Testis (tissue), 3 donors: ENCODE measurements around the gene ARAP1. TPM values are rescaled to one million over a fixed set of nuclear protein-coding genes. Genes with fewer than 3 reads are reported as not detected.
A peak's percentile ranks its signal among the peaks of the same experiment; 100 is the strongest.

ENCODE experiments used
- DNase-seq: peaks from one replicate; pipeline ENCODE4 v3.0.0-alpha.2; 2019
- H3K27ac ChIP-seq, 2 donors: fragments of 200-600 bp; sonication (generic); one replicate each; pipeline ENCODE4 v1.5.1; 2019
- H3K27me3 ChIP-seq: fragments of 200-600 bp; sonication (generic); one replicate; pipeline ENCODE4 v1.5.1; 2019
- H3K36me3 ChIP-seq: fragments of 200-600 bp; sonication (generic); one replicate; pipeline ENCODE4 v1.5.1; 2017; ENCODE audit warnings: low read depth; ENCODE audit errors: missing control alignments
- H3K4me1 ChIP-seq: fragments of 200-600 bp; sonication (generic); one replicate; pipeline ENCODE4 v1.5.1; 2019
- H3K4me3 ChIP-seq, 2 donors: fragments of 200-600 bp; sonication (generic); one replicate each; pipeline ENCODE4 v1.5.1; 2017 to 2019
- H3K9me3 ChIP-seq: fragments of 200-600 bp; sonication (generic); one replicate; pipeline ENCODE4 v1.5.1; 2017
- POLR2A ChIP-seq: fragments of 450-650 bp; IDR thresholded peaks from one replicate; pipeline ENCODE4 v1.6.1; 2017; ENCODE audit warnings: antibody characterized with exemption, mild to moderate bottlenecking, moderate library complexity
- WGBS, 2 donors: methylation state at CpG; one replicate each; pipeline ENCODE4 v1.1.5; 2018; 5-methylcytosine and 5-hydroxymethylcytosine counted together
- intact Hi-C: fragments of 100-400 bp; cut with DNase I; formaldehyde crosslinking; loops from one replicate; pipeline ENCODE4 v1.15.1; 2023; ENCODE audit warnings: low total_unique reads
- polyA plus RNA-seq: library from polyadenylated mRNA; stranded (reverse); fragments of 350-450 nt; fragmentation: Illumina TruSeq; extraction: RNeasy Lipid Tissue Mini Kit (QIAGEN cat#74804); gene quantifications from one replicate; pipeline ENCODE4 v1.2.3, GENCODE V29; 2014; ENCODE audit warnings: low read depth, low replicate concordance; ENCODE audit not compliant: insufficient read depth
- total RNA-seq, 2 donors: library from RNA; depleted of rRNA; stranded (reverse); fragments of >200 nt; gene quantifications; one replicate each; pipeline ENCODE4 v1.2.3, GENCODE V29; 2016
- TF ChIP-seq, protein P1 (sequence below), 3 experiments: fragments of 450-650 bp in 2 of 3; fragments of 200-600 bp in 1 of 3; sonication (generic) in 1 of 3; IDR thresholded peaks; one replicate each; pipeline ENCODE4 v1.5.1; 2016 to 2019; ENCODE audit warnings: antibody characterized with exemption in 3 of 3, mild to moderate bottlenecking in 2 of 3, moderate library complexity in 1 of 3

Gene ARAP1
- total and polyA plus RNA-seq, 3 donors from 2014 or later, result 46.9 to 88.3 (median 65.2) TPM

DNA sequence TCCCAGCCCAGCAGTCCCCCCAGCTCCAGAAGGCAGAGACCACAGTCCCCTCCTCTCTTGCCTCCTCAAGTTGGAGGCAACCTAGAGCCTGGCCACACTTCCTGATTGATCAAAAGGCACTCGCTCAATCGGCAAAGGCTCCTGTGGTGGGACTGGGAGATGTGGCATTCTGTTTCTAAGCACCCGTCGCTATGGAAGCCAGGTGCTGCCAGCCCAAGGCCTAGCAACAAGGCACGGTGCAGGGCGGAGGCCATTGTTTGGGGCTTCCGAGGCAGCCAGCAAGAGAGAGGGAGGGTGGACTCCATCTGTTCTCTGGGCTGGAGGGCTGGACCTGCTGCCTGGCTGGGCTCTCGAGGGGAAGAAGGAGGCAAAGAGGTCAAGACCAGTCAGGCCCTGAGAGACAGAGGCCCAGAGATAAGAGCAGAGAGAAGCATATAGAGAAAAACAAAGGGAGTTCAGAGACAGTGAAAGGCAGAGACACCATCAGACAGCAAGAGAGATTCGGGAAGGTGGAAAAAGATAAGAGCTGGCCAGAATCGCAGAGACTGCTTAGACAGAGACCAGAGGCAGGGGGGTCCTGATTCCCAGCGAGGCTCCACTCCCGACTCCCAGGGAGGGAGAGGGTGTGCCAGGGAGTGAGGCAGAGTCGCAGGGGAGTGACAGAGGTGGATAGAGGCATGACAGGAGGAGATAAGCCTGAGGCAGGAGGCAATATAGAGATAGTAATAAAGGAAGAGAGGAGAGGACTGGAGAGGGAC, 99.2 kb downstream of the ARAP1 start:
- no peaks in the 10 kb centered on the region for H3K36me3 ChIP-seq
- no peak overlapping the region for H3K27ac ChIP-seq
- no peaks in the 10 kb centered on the region for H3K27me3 ChIP-seq
- H3K9me3 ChIP-seq, result no peaks in the 10 kb centered on the region
- H3K4me3 ChIP-seq, result no peak overlapping the region
- no peak for TF ChIP-seq POLR2A
- TF ChIP-seq, protein P1, sequence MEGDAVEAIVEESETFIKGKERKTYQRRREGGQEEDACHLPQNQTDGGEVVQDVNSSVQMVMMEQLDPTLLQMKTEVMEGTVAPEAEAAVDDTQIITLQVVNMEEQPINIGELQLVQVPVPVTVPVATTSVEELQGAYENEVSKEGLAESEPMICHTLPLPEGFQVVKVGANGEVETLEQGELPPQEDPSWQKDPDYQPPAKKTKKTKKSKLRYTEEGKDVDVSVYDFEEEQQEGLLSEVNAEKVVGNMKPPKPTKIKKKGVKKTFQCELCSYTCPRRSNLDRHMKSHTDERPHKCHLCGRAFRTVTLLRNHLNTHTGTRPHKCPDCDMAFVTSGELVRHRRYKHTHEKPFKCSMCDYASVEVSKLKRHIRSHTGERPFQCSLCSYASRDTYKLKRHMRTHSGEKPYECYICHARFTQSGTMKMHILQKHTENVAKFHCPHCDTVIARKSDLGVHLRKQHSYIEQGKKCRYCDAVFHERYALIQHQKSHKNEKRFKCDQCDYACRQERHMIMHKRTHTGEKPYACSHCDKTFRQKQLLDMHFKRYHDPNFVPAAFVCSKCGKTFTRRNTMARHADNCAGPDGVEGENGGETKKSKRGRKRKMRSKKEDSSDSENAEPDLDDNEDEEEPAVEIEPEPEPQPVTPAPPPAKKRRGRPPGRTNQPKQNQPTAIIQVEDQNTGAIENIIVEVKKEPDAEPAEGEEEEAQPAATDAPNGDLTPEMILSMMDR (IDR thresholded peaks at IDR 0.05), result no peak
- H3K4me1 ChIP-seq, result no peaks in the 10 kb centered on the region
- intact Hi-C loops, result loop anchor here (10.0 kb wide), 1 partner anchor 188 kb away; no protein-coding TSS in a partner anchor
- peak; percentile 17 for DNase-seq
- WGBS, 2 donors, result 54 to 58% methylated on average over 7 to 13 of the region's 13 CpGs

DNA sequence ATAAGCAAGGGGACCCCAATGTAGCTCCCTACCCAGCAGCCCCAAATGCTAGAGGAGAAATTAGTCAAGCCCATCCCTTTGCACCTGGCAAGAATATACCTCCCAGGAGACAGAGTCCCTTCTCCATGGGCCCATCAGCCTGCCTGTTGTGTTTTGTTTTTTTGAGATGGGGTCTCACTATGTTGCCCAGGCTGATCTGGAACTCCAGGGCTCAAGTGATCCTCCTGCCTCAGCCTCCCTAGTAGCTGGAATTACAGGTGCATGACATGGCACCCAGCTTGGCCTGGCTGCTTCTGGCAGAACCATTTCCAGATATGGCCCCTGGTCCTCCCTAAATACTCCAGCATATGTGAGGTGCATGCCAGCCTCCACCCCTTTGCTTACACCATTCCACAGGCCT, 100.1 kb downstream of the ARAP1 start:
- Histone ChIP-seq H3K4me3 (no peak overlapping the region), H3K27me3 (no peaks in the 10 kb centered on the region), H3K4me1 (no peaks in the 10 kb centered on the region), H3K27ac (no peak overlapping the region), H3K9me3 (no peaks in the 10 kb centered on the region), H3K36me3 (no peaks in the 10 kb centered on the region)
- no peak for TF ChIP-seq POLR2A
- TF ChIP-seq, protein P1 (IDR thresholded peaks at IDR 0.05), result no peak
- intact Hi-C loops, result loop anchor here (10.0 kb wide), 1 partner anchor 187 kb away; no protein-coding TSS in a partner anchor
- DNase-seq, result no peak

DNA sequence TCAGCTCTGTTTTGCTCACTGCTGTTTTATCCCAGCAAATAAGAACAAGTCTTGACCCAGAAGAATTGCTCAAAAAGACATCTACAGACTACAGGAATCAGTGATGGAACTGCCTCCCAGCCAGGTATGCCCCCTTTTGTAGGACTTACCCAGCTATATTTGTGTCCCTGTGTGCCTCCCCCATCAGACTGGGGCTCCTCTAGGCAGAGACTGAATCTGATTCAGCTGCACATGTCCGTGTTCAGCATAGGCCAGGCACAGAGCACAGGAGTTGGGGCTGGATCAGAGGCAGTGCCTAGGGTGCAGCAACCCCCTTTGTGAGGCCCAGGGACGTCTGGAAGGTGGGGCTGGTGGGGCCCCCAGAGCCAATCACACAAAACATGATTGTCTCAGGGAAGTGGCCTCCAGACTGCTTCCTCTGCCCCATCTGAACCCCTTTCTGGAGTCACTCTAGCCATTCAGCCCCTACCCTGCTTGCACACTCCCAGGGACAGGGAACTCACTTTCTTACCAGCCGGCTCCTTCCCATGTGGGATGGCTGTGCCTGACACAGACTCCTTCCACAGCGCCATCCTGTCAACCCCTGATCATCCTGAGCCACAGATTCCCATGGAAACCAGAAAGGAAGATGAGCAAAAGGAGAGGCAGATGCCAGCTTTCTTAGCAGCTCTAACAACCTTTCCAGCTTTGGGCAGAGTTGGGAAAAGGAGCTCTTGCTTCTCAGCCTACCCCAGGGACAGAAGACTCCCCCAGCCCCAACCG, 102.8 kb downstream of the ARAP1 start:
- H3K36me3 ChIP-seq, result no peaks in the 10 kb centered on the region
- no peak overlapping the region for H3K27ac ChIP-seq
- no peaks in the 10 kb centered on the region for H3K27me3 ChIP-seq
- DNase-seq, result no peak
- 83 to 85% methylated on average over 4 to 5 of the region's 5 CpGs for WGBS, 2 donors
- H3K4me1 ChIP-seq, result no peaks in the 10 kb centered on the region
- no peaks in the 10 kb centered on the region for H3K9me3 ChIP-seq
- TF ChIP-seq POLR2A, result no peak
- TF ChIP-seq, protein P1 (IDR thresholded peaks at IDR 0.05), result no peak
- intact Hi-C loops, result no loop called here
- H3K4me3 ChIP-seq, result no peak overlapping the region

DNA sequence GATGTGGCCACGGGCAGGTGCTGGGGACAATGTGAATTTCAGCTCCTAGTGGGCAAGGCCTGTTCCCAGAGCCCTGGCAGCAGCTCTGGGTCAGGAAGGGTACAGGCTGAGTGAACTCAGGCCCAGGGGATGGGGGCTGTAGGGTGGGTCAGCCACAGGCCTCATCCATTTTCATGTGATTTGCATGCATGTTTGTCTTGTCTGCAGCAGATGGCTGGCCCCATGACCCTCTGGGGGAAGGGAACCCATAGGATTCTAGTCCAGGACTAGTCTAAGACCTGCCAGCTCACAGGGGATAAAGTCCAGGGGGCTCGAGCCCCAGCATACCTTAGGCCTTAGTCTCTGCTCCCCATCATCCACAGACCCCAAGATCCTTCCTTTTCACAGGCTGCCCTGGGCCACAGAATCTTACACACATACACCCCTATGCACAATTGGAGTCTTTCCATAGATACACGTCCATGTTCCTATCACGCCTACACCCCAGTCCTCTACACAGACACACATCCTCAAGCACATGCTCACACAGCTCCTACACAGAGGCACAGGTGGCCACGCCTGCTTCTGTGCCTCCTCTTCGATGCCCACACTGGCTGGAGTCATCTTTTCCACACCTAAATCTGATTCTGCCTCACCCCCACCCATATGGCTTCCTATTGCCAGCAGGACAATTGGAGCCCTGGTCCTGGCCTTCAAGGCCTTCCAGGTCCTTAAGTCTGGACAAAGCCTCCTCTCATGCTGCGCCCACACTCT, 103.6 kb downstream of the ARAP1 start:
- WGBS, 2 donors, result 86 to 93% methylated on average over 6 to 7 of the region's 7 CpGs
- Histone ChIP-seq H3K4me1 (no peaks in the 10 kb centered on the region), H3K36me3 (no peaks in the 10 kb centered on the region), H3K9me3 (no peaks in the 10 kb centered on the region), H3K27me3 (no peaks in the 10 kb centered on the region), H3K4me3 (no peak overlapping the region), H3K27ac (no peak overlapping the region)
- no peak for DNase-seq
- intact Hi-C loops, result no loop called here
- TF ChIP-seq, protein P1 (IDR thresholded peaks at IDR 0.05), result no peak
- no peak for TF ChIP-seq POLR2A
